GM19025 (cell line): ENCODE measurements around the gene PIANP.
"Not testable (repeated sequence)": the region's sequence is repeated elsewhere in the genome, so short reads cannot be mapped to it uniquely, and the experiment has no call there.

Source experiments
- ATAC-seq: cut with Tn5 transposase; IDR thresholded peaks from one replicate; pipeline ENCODE4 v1.9.1; 2021; ENCODE audit warnings: mild to moderate bottlenecking, low read depth, moderate library complexity; ENCODE audit not compliant: unreplicated experiment

PIANP gene, protein sequence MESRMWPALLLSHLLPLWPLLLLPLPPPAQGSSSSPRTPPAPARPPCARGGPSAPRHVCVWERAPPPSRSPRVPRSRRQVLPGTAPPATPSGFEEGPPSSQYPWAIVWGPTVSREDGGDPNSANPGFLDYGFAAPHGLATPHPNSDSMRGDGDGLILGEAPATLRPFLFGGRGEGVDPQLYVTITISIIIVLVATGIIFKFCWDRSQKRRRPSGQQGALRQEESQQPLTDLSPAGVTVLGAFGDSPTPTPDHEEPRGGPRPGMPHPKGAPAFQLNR

DNA sequence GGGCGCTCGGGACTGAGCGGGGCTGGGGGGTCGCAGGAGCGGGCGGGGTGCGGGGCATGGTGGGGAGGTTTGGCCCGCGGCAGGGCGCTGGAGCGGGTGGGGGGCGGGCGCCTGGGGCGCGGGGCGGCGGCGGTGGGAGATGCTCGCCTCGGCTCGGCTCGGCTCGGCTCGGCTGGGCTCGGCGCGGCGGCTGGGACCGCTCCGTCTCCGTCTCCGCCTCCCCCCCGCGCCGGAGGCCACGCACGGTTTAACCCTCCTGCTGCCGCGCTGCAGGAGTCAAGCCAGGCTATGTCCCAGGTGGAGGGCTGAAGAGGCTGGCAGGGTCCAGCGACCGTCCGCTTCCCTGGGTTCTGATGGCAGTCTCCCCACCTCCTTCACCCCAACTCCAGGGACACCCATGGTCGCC is at the start of gene PIANP:
Gene PIANP (minus strand): TSS at position 170 of the 406 bp plus-strand sequence. CDS start 2,754 bp downstream, outside the sequence.
- ATAC-seq: no peak

- no peak for ATAC-seq
Observed at GRCh38 chr12:6748761-6749160, 48.1 kb upstream of the PIANP start.

DNA sequence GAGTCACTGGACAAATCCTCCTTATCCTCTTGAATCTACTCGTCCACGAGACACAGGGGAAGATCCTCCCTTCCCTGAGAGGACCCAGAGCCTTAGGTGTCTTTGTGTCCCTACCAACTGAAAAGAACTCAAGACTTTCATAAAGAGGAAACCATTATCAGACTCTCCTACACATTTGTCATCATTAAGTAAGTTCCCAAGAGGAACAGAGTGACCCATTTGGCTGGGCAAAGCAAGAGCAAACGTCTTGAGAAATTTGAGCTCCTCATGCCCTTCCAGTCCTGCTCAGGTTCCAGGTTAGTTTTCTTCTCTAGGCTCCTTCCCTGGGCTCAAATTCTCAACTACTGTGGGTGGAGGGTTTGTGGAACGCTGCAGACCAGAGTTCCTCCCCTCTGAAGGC is 46.6 kb upstream of the PIANP start:
- no peak for ATAC-seq

- ATAC-seq: no peak
Observed at GRCh38 chr12:6745741-6746525, 45.3 kb upstream of the PIANP start.

DNA sequence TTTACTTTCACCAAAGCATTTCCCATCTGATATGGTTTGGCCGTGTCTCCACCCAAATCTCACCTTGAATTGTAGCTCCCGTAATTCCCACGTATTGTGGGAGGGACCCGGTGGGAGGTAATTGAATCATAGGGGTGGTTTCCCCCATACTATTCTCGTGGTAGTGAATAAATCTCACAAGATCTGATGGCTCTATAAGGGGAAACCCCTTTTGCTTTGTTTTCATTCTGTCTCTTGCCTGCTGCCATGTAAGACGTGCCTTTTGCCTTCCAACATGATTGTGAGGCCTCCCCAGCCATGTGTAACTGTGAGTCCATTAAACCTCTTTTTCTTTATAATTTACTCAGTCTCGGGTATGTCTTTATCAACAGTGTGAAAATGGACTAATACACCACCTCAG is 42.7 kb upstream of the PIANP start:
- ATAC-seq: not testable (repeated sequence)

DNA sequence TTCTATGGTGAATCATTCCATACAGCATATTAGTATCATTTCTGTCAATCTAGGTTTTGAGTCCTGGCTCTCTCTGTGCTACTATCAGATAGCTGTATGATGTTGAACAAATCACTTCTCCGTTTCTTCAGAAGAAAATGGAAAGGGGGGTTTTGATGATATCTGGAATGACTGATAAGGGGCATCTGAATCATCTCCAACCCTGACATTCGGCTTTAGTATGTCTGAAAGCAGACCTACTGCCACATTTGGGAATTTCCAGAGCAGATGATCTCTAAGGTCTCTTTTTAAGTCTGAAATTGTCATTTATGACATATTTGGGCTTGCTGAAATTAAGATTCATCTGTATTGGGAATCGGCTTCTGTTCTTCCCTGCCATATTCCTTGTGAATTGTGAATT is 42.2 kb upstream of the PIANP start:
- no peak for ATAC-seq

DNA sequence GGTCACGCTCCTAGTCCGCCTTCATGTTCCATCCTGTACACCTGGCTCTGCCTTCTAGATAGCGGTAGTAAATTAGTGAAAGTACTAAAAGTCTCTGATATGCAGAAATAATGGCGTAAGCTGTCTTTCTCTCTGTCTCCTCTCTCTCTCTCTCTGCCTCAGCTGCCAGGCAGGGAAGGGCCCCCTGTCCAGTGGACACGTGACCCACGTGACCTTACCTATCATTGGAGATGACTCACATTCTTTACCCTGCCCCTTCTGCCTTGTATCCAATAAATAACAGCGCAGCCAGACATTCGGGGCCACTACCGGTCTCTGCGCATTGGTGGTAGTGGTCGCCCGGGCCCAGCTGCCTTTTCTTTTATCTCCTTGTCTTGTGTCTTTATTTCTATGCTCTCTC is 41.5 kb upstream of the PIANP start:
- not testable (repeated sequence) for ATAC-seq

GRCh38 chr12:6736754-6737153 is 36.1 kb upstream of the PIANP start:
- ATAC-seq: no peak

DNA sequence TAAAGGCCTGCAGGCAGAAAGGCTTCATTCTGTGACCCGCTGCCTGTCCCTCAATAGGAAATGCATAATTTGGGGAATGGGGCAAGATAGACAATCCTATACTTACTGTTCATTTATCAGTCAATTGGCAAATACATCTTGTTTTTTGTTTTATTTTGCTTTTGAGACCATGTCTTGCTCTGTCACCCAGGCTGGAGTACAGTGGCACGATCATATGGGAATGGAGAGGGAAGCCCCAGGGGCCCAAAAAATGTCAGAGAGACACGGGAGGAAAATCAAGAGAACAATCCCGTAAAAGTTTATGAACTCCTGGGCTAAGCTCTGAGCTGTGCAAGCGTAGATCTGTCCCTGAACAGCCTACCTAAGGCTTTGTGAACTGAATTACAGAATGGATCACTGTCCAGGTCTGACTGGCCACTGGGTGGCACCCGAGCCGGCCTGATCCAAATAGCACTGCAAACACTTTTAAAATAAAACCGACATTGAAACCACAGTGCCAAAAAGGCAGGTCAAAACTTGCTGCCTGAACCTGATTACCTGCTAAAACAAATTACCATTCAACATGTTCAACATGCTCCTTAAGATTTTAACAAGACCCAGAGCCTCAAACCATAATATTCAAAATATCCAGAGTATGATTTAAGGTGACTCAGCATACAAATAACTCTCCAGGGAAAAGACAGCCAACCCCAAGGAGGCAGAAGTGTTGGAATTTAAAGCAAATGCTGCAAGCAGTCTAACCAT is 35.0 kb upstream of the PIANP start:
- ATAC-seq: no peak

- no peak for ATAC-seq
Observed at GRCh38 chr12:6734506-6735387, 34.1 kb upstream of the PIANP start.

GRCh38 chr12:6730169-6730568 is 29.6 kb upstream of the PIANP start:
- ATAC-seq: peak; percentile 12

- ATAC-seq: no peak
Observed at GRCh38 chr12:6729186-6729585, 28.6 kb upstream of the PIANP start.

- no peak for ATAC-seq
Observed at GRCh38 chr12:6725350-6725749, 24.7 kb upstream of the PIANP start.

- no peak for ATAC-seq
Observed at GRCh38 chr12:6724409-6724797, 23.8 kb upstream of the PIANP start.

GRCh38 chr12:6723607-6724408 is 23.2 kb upstream of the PIANP start, which contains the start of gene COPS7A:
Gene COPS7A, plus strand, starts transcription at chr12:6724046. Its CDS starts 611 bp downstream, at chr12:6724657.
- peak; percentile 95 for ATAC-seq

DNA sequence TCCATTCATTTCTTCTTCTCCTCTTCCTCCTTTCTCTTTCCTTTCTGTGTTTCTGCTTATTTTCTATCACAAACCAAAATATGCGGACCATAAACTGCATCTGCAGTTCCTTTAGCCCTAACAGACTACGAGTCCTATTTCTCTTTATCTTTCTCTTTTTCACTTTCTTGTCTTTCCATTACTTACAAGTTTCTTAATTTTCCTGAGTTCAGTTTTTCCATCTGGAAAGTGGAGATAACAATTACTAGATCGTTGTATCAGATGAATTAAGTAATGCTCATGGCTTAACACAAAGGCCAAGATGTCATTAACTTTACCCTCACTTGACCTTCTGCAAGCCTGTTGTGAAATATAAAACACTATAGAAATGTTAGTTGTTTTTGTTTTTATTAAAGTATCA is 22.2 kb upstream of the PIANP start:
- ATAC-seq: no peak

DNA sequence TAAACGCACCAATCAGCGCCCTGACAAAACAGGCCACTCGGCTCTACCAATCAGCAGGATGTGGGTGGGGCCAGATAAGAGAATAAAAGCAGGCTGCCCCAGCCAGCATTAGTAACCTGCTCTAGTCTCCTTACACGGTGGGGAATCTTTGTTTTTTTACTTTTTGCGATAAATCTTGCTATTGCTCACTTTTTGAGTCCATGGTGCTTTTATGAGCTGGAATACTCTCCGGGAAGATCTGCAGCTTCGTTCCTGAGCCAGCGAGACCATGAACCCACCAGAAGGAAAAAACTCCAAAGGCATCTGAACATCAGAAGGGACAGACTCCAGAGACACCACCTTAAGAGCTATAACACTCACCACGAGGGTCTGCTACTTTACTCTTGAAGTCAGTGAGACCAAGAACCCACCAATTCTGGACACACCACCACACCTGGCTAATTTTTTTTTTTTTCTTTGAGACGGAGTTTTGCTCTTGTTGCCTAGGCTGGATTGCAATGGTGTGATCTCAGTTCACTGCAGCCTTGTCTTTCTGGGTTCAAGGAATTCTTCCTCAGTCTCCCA is 16.3 kb upstream of the PIANP start:
- ATAC-seq: no peak

DNA sequence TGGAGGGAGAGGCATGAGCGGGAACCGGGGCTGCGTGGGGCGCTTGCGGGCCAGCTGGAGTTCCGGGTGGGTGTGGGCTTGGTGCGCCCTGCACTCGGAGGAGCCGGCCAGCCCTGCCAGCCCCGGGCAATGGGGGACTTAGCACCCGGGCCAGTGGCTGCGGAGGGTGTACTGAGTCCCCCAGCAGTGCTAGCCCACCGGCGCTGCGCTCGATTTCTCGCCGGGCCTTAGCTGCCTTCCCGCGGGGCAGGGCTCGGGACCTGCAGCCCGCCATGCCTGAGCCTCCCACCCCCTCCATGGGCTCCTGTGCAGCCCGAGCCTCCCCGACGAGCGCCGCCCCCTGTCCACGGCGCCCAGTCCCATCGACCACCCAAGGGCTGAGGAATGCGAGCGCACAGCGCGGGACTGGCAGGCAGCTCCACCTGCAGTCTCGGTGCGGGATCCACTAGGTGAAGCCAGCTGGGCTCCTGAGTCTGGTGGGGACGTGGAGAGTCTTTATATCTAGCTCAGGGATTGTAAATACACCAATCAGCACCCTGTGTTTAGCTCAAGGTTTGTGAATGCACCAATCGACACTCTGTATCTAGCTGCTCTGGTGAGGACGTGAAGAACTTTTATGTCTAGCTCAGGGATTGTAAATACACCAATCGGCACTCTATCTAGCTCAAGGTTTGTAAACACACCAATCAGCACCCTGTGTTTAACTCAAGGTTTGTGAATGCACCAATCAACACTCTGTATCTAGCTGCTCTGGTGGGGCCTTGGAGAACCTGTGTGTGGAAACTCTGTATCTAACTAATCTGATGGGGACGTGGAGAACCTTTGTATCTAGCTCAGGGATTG is 15.6 kb upstream of the PIANP start:
- ATAC-seq: not testable (repeated sequence)
